ENCODE data around the gene TMEM191C. TPM values are rescaled to one million over a fixed set of nuclear protein-coding genes. Genes with fewer than 3 reads are reported as not detected.
"Not testable (repeated sequence)": the region's sequence is repeated elsewhere in the genome, so short reads cannot be mapped to it uniquely, and the experiment has no call there.

Gene TMEM191C
- total RNA-seq, 2 donors from 2014 or later: 4.0 to 4.4 TPM

DNA sequence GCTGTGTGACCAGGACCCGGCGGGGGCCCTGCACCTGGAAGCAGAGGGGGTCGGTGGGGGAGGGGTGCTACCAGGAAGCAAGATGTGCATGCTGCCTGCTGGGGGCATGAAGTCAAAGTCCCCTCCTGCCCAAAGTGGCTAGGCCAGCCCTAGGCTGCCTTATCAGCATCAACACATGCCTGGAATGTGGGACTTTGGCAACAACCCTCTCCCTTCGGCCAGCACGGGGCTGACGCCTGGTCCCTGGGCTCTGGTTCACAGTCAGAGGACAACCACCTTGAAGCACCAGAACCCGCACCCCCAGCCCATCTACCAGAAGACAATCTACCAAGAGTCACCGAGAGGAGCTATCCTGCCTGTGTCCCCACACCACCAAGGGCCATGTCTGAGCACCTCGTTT is 43.2 kb downstream of the TMEM191C start:
- not testable (repeated sequence) for DNase-seq; H3K27ac Mint-ChIP-seq; H3K4me1 Mint-ChIP-seq; H3K9ac ChIP-seq (ENCODE audit: extremely low read depth, low read length, poor library complexity, severe bottlenecking); H3K27ac ChIP-seq (ENCODE audit: low read depth, low read length); H3K9me3 Mint-ChIP-seq; H3K4me1 ChIP-seq (ENCODE audit: control insufficient read depth, insufficient read depth, low read length); H3K36me3 Mint-ChIP-seq (ENCODE audit: low read depth); H3K4me3 Mint-ChIP-seq; H3K27me3 ChIP-seq (ENCODE audit: control insufficient read depth, insufficient read depth, low read length, poor library complexity, severe bottlenecking); H3K27me3 Mint-ChIP-seq (ENCODE audit: insufficient read depth); H3K9me3 ChIP-seq (ENCODE audit: control insufficient read depth, low read length); H3K36me3 ChIP-seq (ENCODE audit: control insufficient read depth, insufficient read depth, low read length); H3K4me3 ChIP-seq (ENCODE audit: low read length)
- WGBS, 2 experiments (ENCODE audit: insufficient coverage in 1 of 2, insufficient read length in 1 of 2): no CpG with 5 or more reads among the region's 9 CpGs

GRCh38 chr22:21512022-21512421 is 44.8 kb downstream of the TMEM191C start:
- H3K9me3 ChIP-seq (ENCODE audit: control insufficient read depth, low read length); H3K27me3 ChIP-seq (ENCODE audit: control insufficient read depth, insufficient read depth, low read length, poor library complexity, severe bottlenecking); H3K9ac ChIP-seq (ENCODE audit: extremely low read depth, low read length, poor library complexity, severe bottlenecking); H3K27me3 Mint-ChIP-seq (ENCODE audit: insufficient read depth); H3K36me3 ChIP-seq (ENCODE audit: control insufficient read depth, insufficient read depth, low read length); H3K36me3 Mint-ChIP-seq (ENCODE audit: low read depth); DNase-seq; H3K9me3 Mint-ChIP-seq; H3K27ac ChIP-seq (ENCODE audit: low read depth, low read length); H3K4me1 ChIP-seq (ENCODE audit: control insufficient read depth, insufficient read depth, low read length); H3K4me3 Mint-ChIP-seq; H3K4me1 Mint-ChIP-seq; H3K4me3 ChIP-seq (ENCODE audit: low read length): not testable (repeated sequence)
- peak overlapping the region; percentile 64 for H3K27ac Mint-ChIP-seq
- no CpG with 5 or more reads among the region's 11 CpGs for WGBS, 2 experiments (ENCODE audit: insufficient coverage in 1 of 2, insufficient read length in 1 of 2)

GRCh38 chr22:21514117-21514516 is 46.9 kb downstream of the TMEM191C start:
- H3K36me3 ChIP-seq (ENCODE audit: control insufficient read depth, insufficient read depth, low read length); H3K27me3 ChIP-seq (ENCODE audit: control insufficient read depth, insufficient read depth, low read length, poor library complexity, severe bottlenecking); H3K36me3 Mint-ChIP-seq (ENCODE audit: low read depth); H3K4me1 Mint-ChIP-seq; DNase-seq; H3K27ac Mint-ChIP-seq; H3K4me1 ChIP-seq (ENCODE audit: control insufficient read depth, insufficient read depth, low read length); H3K9ac ChIP-seq (ENCODE audit: extremely low read depth, low read length, poor library complexity, severe bottlenecking); H3K27ac ChIP-seq (ENCODE audit: low read depth, low read length); H3K9me3 ChIP-seq (ENCODE audit: control insufficient read depth, low read length); H3K9me3 Mint-ChIP-seq; H3K4me3 ChIP-seq (ENCODE audit: low read length); H3K27me3 Mint-ChIP-seq (ENCODE audit: insufficient read depth); H3K4me3 Mint-ChIP-seq: not testable (repeated sequence)
- WGBS, 2 experiments (ENCODE audit: insufficient coverage in 1 of 2, insufficient read length in 1 of 2): no CpG with 5 or more reads among the region's 12 CpGs

DNA sequence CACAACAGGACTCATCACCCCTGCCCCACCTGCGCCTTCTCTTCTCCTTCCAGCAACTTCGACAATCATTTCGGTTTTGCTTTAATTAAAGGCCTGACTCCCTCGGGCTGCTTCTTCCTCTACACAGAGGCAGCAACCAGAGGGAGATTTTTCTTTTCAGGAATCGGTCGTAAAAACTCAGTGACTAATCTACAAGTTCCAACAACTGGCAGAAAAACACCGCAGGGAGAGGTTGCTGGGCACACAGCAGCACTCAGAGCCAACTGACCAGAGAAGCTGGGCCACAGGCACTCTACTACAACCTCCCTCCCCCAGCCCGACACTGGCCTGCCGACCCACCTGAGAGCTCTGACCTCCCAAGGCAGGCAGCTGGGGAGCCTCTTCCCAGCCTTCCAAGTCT is 48.0 kb downstream of the TMEM191C start:
- not testable (repeated sequence) for H3K4me1 ChIP-seq (ENCODE audit: control insufficient read depth, insufficient read depth, low read length); H3K27ac ChIP-seq (ENCODE audit: low read depth, low read length); H3K4me3 Mint-ChIP-seq; H3K27me3 Mint-ChIP-seq (ENCODE audit: insufficient read depth); H3K27ac Mint-ChIP-seq; H3K4me1 Mint-ChIP-seq; H3K36me3 Mint-ChIP-seq (ENCODE audit: low read depth); H3K9ac ChIP-seq (ENCODE audit: extremely low read depth, low read length, poor library complexity, severe bottlenecking); H3K36me3 ChIP-seq (ENCODE audit: control insufficient read depth, insufficient read depth, low read length); H3K4me3 ChIP-seq (ENCODE audit: low read length); H3K9me3 ChIP-seq (ENCODE audit: control insufficient read depth, low read length); H3K27me3 ChIP-seq (ENCODE audit: control insufficient read depth, insufficient read depth, low read length, poor library complexity, severe bottlenecking); H3K9me3 Mint-ChIP-seq; DNase-seq
- WGBS, 2 experiments (ENCODE audit: insufficient coverage in 1 of 2, insufficient read length in 1 of 2): no CpG with 5 or more reads among the region's 9 CpGs

- not testable (repeated sequence) for H3K27me3 Mint-ChIP-seq (ENCODE audit: insufficient read depth); H3K36me3 ChIP-seq (ENCODE audit: control insufficient read depth, insufficient read depth, low read length); H3K4me3 Mint-ChIP-seq; H3K9me3 ChIP-seq (ENCODE audit: control insufficient read depth, low read length); H3K9me3 Mint-ChIP-seq; H3K4me1 Mint-ChIP-seq; H3K27ac Mint-ChIP-seq; H3K4me3 ChIP-seq (ENCODE audit: low read length); H3K36me3 Mint-ChIP-seq (ENCODE audit: low read depth); H3K27ac ChIP-seq (ENCODE audit: low read depth, low read length); H3K4me1 ChIP-seq (ENCODE audit: control insufficient read depth, insufficient read depth, low read length); H3K27me3 ChIP-seq (ENCODE audit: control insufficient read depth, insufficient read depth, low read length, poor library complexity, severe bottlenecking); H3K9ac ChIP-seq (ENCODE audit: extremely low read depth, low read length, poor library complexity, severe bottlenecking); DNase-seq
- WGBS, 2 experiments (ENCODE audit: insufficient coverage in 1 of 2, insufficient read length in 1 of 2): no CpG with 5 or more reads among the region's 22 CpGs
Measured at GRCh38 chr22:21516522-21516921, 49.3 kb downstream of the TMEM191C start.

DNA sequence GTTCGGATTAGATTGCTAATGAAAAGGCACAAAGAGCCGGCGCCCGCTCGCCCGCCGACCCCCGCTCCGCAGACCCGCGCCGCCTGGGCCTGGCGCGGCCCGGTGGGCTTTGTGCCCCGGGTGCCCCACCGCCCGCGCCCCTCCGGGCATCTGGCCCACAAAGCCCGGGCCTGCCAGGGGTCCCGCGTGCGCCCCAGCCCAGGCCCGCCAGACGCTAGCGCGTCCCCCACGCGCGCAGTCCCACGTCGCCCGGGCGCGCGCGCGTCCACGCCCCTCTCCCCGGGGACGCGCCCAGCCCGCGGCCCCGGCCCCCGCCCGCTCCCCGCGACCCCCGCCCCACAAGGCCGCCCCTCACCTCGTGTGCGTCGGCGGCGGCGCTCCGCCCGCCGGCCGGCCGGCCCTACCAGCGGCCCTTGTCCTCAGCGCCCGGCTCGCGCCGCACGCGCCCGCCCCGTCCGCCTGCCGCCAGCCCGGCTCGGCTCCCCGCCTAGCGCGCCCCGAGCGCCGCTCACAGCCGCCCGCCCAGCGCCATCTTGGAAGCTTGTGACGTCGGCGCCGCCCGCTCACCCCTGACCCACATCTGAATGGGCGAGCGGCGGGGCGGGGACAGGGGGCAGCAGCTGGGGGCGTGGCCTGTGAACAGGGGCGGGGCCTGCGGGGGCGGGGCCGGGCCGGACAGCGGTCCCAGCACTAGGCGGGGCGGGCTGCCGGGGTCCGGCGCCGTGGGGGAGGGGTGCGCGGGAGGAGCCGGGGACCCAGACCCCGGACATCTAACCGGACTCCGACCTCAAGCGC is 50.0 kb downstream of the TMEM191C start:
- H3K4me3 Mint-ChIP-seq; DNase-seq; H3K27me3 Mint-ChIP-seq (ENCODE audit: insufficient read depth); H3K9me3 ChIP-seq (ENCODE audit: control insufficient read depth, low read length); H3K36me3 Mint-ChIP-seq (ENCODE audit: low read depth); H3K4me1 Mint-ChIP-seq; H3K9ac ChIP-seq (ENCODE audit: extremely low read depth, low read length, poor library complexity, severe bottlenecking); H3K4me3 ChIP-seq (ENCODE audit: low read length); H3K9me3 Mint-ChIP-seq; H3K4me1 ChIP-seq (ENCODE audit: control insufficient read depth, insufficient read depth, low read length); H3K27me3 ChIP-seq (ENCODE audit: control insufficient read depth, insufficient read depth, low read length, poor library complexity, severe bottlenecking); H3K27ac ChIP-seq (ENCODE audit: low read depth, low read length); H3K27ac Mint-ChIP-seq; H3K36me3 ChIP-seq (ENCODE audit: control insufficient read depth, insufficient read depth, low read length): not testable (repeated sequence)
- no CpG with 5 or more reads among the region's 115 CpGs for WGBS, 2 experiments (ENCODE audit: insufficient coverage in 1 of 2, insufficient read length in 1 of 2)
